ENCODE results near the gene PPP2R5B.

PPP2R5B gene

GRCh38 chr11:64888729-64889511, 35.6 kb upstream of the PPP2R5B start:
- in situ Hi-C loops (cut with MboI; ENCODE audit: low sequenced_read_pairs), result no loop called here

- in situ Hi-C loops (cut with MboI; ENCODE audit: low sequenced_read_pairs), result loop anchor here (5.0 kb wide), 1 partner anchor 43 kb away; no protein-coding TSS in a partner anchor
Measured at GRCh38 chr11:64890522-64890939, 34.0 kb upstream of the PPP2R5B start.

GRCh38 chr11:64891215-64891848, 33.2 kb upstream of the PPP2R5B start:
- in situ Hi-C loops (cut with MboI; ENCODE audit: low sequenced_read_pairs), result loop anchor here (5.0 kb wide), 1 partner anchor 44 kb away; no protein-coding TSS in a partner anchor

GRCh38 chr11:64891880-64892279, 32.6 kb upstream of the PPP2R5B start:
- in situ Hi-C loops (cut with MboI; ENCODE audit: low sequenced_read_pairs), result loop anchor here (5.0 kb wide), 1 partner anchor 45 kb away; no protein-coding TSS in a partner anchor

GRCh38 chr11:64892411-64892831, 32.1 kb upstream of the PPP2R5B start:
- in situ Hi-C loops (cut with MboI; ENCODE audit: low sequenced_read_pairs), result loop anchor here (5.0 kb wide), 1 partner anchor 45 kb away; no protein-coding TSS in a partner anchor

GRCh38 chr11:64892838-64893193, 31.7 kb upstream of the PPP2R5B start:
- in situ Hi-C loops (cut with MboI; ENCODE audit: low sequenced_read_pairs), result loop anchor here (5.0 kb wide), 1 partner anchor 46 kb away; no protein-coding TSS in a partner anchor

GRCh38 chr11:64893194-64894069, 31.1 kb upstream of the PPP2R5B start:
- in situ Hi-C loops (cut with MboI; ENCODE audit: low sequenced_read_pairs), result loop anchor here (5.0 kb wide), 1 partner anchor 46 kb away; no protein-coding TSS in a partner anchor

GRCh38 chr11:64894070-64894811, 30.2 kb upstream of the PPP2R5B start:
- in situ Hi-C loops (cut with MboI; ENCODE audit: low sequenced_read_pairs), result loop anchor here (5.0 kb wide), 1 partner anchor 47 kb away; no protein-coding TSS in a partner anchor

GRCh38 chr11:64894812-64895452, 29.6 kb upstream of the PPP2R5B start:
- in situ Hi-C loops (cut with MboI; ENCODE audit: low sequenced_read_pairs), result loop anchor here (5.0 kb wide), 1 partner anchor 48 kb away; no protein-coding TSS in a partner anchor

- in situ Hi-C loops (cut with MboI; ENCODE audit: low sequenced_read_pairs), result no loop called here
Measured at GRCh38 chr11:64896448-64897022, 28.0 kb upstream of the PPP2R5B start.

GRCh38 chr11:64897381-64898075, 27.0 kb upstream of the PPP2R5B start:
- in situ Hi-C loops (cut with MboI; ENCODE audit: low sequenced_read_pairs), result no loop called here

- in situ Hi-C loops (cut with MboI; ENCODE audit: low sequenced_read_pairs), result no loop called here
Measured at GRCh38 chr11:64898076-64898445, 26.4 kb upstream of the PPP2R5B start.

- in situ Hi-C loops (cut with MboI; ENCODE audit: low sequenced_read_pairs), result no loop called here
Measured at GRCh38 chr11:64898541-64898940, 25.9 kb upstream of the PPP2R5B start.

- in situ Hi-C loops (cut with MboI; ENCODE audit: low sequenced_read_pairs), result no loop called here
Measured at GRCh38 chr11:64900263-64900678, 24.2 kb upstream of the PPP2R5B start.

- in situ Hi-C loops (cut with MboI; ENCODE audit: low sequenced_read_pairs), result no loop called here
Measured at GRCh38 chr11:64900774-64901173, 23.7 kb upstream of the PPP2R5B start.

GRCh38 chr11:64902102-64902900, 22.2 kb upstream of the PPP2R5B start:
- in situ Hi-C loops (cut with MboI; ENCODE audit: low sequenced_read_pairs), result no loop called here

- in situ Hi-C loops (cut with MboI; ENCODE audit: low sequenced_read_pairs), result no loop called here
Measured at GRCh38 chr11:64903291-64903833, 21.1 kb upstream of the PPP2R5B start.

All from HL-60/S4 treated with phorbol 12-myristate 13-acetate at 8.2 ng/mL for 4 days and 3 days (cell line).